Type B pancreatic cell (in vitro differentiated cells): ENCODE data around the gene SMYD3. TPM values are rescaled to one million over a fixed set of nuclear protein-coding genes. Genes with fewer than 3 reads are reported as not detected.

Experiments
- DNase-seq: peaks from one replicate; pipeline ENCODE4 v3.0.0; 2021; ENCODE audit warnings: mixed read lengths; ENCODE audit not compliant: unreplicated experiment; ENCODE audit errors: extremely low spot score
- H3K27ac Mint-ChIP-seq: 2 replicates; pipeline ENCODE4 v1.8.0; 2021; ENCODE audit warnings: mild to moderate bottlenecking, mixed read lengths
- H3K27me3 Mint-ChIP-seq: 2 replicates; pipeline ENCODE4 v1.8.0; 2021; ENCODE audit warnings: mixed read lengths
- H3K36me3 Mint-ChIP-seq: 2 replicates; pipeline ENCODE4 v1.8.0; 2021; ENCODE audit warnings: mixed read lengths
- H3K4me1 Mint-ChIP-seq: one replicate; pipeline ENCODE4 v1.8.0; 2021; ENCODE audit warnings: mixed read lengths; ENCODE audit not compliant: unreplicated experiment
- H3K4me3 Mint-ChIP-seq: 2 replicates; pipeline ENCODE4 v1.8.0; 2021; ENCODE audit warnings: mild to moderate bottlenecking, mixed read lengths
- H3K9me3 Mint-ChIP-seq: 2 replicates; pipeline ENCODE4 v1.8.0; 2021; ENCODE audit warnings: mixed read lengths
- total RNA-seq: library from RNA; stranded (reverse); gene quantifications from 2 replicates; pipeline ENCODE4 v1.2.1, GENCODE V29; 2021; ENCODE audit warnings: low replicate concordance
- TF ChIP-seq, protein P1 (sequence below): fragments of 200-600 bp; sonication (generic); conservative IDR thresholded peaks from 2 replicates; pipeline ENCODE4 v1.5.0; 2021; ENCODE audit warnings: antibody characterized with exemption, mild to moderate bottlenecking

SMYD3 gene
- total RNA-seq, 1 donor from 2014 or later: 19.4 TPM

DNA sequence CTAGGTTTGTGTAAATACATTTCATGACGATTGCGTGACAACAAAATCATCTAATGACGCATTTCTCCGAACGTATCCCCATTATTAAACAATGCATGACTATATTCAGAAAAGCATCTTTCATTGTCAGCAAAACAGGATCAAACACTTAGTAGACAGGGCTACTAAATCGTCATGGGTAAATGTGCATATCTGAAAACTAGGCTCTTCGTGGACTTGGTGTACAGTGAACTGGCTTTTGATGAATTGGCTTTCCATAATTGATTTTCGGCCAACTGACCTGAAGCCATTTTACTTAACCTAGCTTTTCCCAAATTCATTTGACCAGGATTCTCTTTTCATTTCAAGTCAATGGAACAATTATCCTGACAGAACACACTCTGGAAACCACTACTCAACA lies 665.0 kb downstream of the SMYD3 start:
- TF ChIP-seq, protein P1, sequence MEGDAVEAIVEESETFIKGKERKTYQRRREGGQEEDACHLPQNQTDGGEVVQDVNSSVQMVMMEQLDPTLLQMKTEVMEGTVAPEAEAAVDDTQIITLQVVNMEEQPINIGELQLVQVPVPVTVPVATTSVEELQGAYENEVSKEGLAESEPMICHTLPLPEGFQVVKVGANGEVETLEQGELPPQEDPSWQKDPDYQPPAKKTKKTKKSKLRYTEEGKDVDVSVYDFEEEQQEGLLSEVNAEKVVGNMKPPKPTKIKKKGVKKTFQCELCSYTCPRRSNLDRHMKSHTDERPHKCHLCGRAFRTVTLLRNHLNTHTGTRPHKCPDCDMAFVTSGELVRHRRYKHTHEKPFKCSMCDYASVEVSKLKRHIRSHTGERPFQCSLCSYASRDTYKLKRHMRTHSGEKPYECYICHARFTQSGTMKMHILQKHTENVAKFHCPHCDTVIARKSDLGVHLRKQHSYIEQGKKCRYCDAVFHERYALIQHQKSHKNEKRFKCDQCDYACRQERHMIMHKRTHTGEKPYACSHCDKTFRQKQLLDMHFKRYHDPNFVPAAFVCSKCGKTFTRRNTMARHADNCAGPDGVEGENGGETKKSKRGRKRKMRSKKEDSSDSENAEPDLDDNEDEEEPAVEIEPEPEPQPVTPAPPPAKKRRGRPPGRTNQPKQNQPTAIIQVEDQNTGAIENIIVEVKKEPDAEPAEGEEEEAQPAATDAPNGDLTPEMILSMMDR: no peak
- no peak overlapping the region for H3K27ac Mint-ChIP-seq
- H3K9me3 Mint-ChIP-seq: no peaks in the 10 kb centered on the region
- no peak for DNase-seq
- H3K27me3 Mint-ChIP-seq: no peaks in the 10 kb centered on the region
- H3K4me1 Mint-ChIP-seq: peaks cover 14% of the 10 kb centered on the region
- no peaks in the 10 kb centered on the region for H3K36me3 Mint-ChIP-seq
- H3K4me3 Mint-ChIP-seq: no peak overlapping the region

DNA sequence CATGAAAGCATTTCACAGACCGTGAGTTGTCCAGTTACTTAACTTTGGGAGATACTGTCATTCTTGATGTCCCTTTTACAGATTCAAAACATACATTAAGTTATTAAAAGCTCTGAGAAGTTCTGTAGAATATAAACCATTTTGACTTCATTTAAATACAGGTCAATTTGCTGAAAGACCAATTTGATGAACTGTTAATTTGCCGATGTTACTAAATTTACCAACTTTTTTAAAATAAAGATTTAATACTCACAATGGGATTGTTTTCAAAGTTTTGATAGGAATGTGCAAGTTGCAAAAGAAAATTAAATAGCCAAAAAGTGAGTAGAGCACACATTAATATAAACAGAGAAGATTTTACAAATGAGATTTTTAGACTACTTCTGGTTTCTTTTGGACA lies 666.1 kb downstream of the SMYD3 start:
- Mint-ChIP-seq H3K4me1 (peaks cover 14% of the 10 kb centered on the region), H3K27me3 (no peaks in the 10 kb centered on the region), H3K27ac (no peak overlapping the region)

DNA sequence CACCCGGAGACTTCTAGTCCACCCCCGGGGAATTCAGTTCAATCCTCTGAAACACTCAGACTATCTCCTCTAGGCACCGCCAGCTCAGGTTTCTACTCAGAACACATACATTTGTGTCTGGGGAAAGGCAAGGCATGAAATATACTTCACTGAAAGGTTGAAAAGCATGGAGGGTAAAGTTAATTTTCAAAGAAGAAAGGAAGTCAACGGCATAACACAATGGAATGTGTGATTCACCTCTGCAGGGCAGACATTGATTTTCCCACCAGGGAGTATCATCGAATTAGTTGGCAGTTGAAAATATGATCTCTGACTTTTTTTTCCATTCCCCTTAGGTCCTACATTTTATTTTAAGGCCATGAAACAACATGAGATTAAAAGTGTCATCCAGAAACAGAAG lies 669.4 kb downstream of the SMYD3 start:
- Mint-ChIP-seq H3K36me3 (no peaks in the 10 kb centered on the region), H3K27me3 (no peaks in the 10 kb centered on the region), H3K9me3 (no peaks in the 10 kb centered on the region), H3K4me1 (peaks cover 14% of the 10 kb centered on the region), H3K4me3 (no peak overlapping the region), H3K27ac (no peak overlapping the region)
- DNase-seq: no peak
- TF ChIP-seq, protein P1: no peak

More for the DNA sequence above, 666.1 kb downstream of the SMYD3 start:
- Mint-ChIP-seq H3K4me3 (no peak overlapping the region), H3K36me3 (no peaks in the 10 kb centered on the region), H3K9me3 (no peaks in the 10 kb centered on the region)
- TF ChIP-seq, protein P1: no peak
- DNase-seq: no peak

DNA sequence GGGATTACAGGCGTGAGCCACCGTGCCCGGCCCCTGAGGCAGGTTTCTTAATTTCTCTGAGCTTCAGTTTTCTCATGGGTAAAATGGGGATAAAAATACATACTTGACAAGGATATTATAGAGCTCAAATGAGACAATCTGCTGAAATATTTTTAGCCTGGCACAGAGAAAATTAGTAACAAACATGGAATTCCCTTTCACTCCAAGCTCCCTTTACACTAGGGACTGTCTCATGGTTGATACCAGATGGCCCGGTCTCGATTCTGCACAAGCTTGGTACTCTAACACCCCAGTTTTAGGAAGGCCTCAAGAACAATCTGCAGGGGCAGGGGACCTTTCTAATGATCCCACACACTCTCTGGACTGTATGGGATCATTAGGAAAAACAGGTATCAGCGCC lies 671.7 kb downstream of the SMYD3 start:
- Mint-ChIP-seq H3K27ac (no peak overlapping the region), H3K36me3 (no peaks in the 10 kb centered on the region), H3K9me3 (no peaks in the 10 kb centered on the region), H3K4me3 (no peak overlapping the region), H3K4me1 (peaks cover 9% of the 10 kb centered on the region), H3K27me3 (no peaks in the 10 kb centered on the region)
- TF ChIP-seq, protein P1: no peak
- no peak for DNase-seq

DNA sequence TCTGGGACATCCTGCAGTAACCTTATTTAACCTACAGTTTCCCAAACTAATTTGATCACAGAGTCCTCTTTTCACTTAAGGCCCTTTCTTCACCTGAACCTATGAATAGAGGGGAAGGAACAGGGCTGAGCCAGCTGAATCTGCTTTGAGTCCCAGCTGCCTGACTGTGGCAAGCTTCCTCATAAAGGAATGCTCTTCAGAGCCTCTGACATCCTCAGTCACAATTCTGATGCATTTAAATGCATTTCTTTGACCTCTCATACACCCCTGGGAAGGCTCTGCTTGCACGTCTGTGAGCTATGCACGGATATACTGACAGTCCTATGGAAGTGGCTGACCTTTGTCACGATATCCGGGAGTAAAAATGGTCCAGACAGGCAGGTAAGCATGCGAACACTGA lies 673.1 kb downstream of the SMYD3 start:
- no peak for DNase-seq
- Mint-ChIP-seq H3K27me3 (no peaks in the 10 kb centered on the region), H3K4me1 (peaks cover 9% of the 10 kb centered on the region), H3K9me3 (no peaks in the 10 kb centered on the region), H3K27ac (no peak overlapping the region), H3K36me3 (no peaks in the 10 kb centered on the region), H3K4me3 (no peak overlapping the region)
- TF ChIP-seq, protein P1: no peak
